Endometrial microvascular endothelial cells (primary cell): ENCODE data around the gene DGCR6L. TPM values are rescaled to one million over a fixed set of nuclear protein-coding genes. Genes with fewer than 3 reads are reported as not detected.
"Not testable (repeated sequence)": the region's sequence is repeated elsewhere in the genome, so short reads cannot be mapped to it uniquely, and the experiment has no call there.

Experiments used
- in situ Hi-C: cut with HindIII; loops from 2 replicates; pipeline ENCODE4 v1.10.0; 2017; ENCODE audit warnings: low sequenced_read_pairs, low pct_unique_long_range_greater_than_20kb; ENCODE audit errors: inconsistent ontology term
- total RNA-seq: library from RNA; depleted of rRNA; stranded (reverse); fragments of >200 nt; gene quantifications from one replicate; pipeline ENCODE4 v1.2.3, GENCODE V29; 2015; ENCODE audit errors: inconsistent ontology term

Gene DGCR6L
- total RNA-seq, 1 donor from 2014 or later, result 78.5 TPM

- in situ Hi-C loops, result not testable (repeated sequence)
Measured at GRCh38 chr22:20270190-20271113, 49.4 kb downstream of the DGCR6L start.

GRCh38 chr22:20269673-20270072 is 50.2 kb downstream of the DGCR6L start:
- in situ Hi-C loops, result not testable (repeated sequence)

- in situ Hi-C loops, result not testable (repeated sequence)
Measured at GRCh38 chr22:20269201-20269600, 50.7 kb downstream of the DGCR6L start.

GRCh38 chr22:20268279-20269012 is 51.4 kb downstream of the DGCR6L start, which contains the start of gene RTN4R:
Gene RTN4R, minus strand, starts transcription at chr22:20268318. Its CDS starts 226 bp downstream, at chr22:20268092.
- in situ Hi-C loops, result no loop called here

GRCh38 chr22:20267441-20268278 is 52.2 kb downstream of the DGCR6L start:
- in situ Hi-C loops, result no loop called here

- in situ Hi-C loops, result not testable (repeated sequence)
Measured at GRCh38 chr22:20266667-20267440, 53.0 kb downstream of the DGCR6L start.

- in situ Hi-C loops, result not testable (repeated sequence)
Measured at GRCh38 chr22:20265772-20266666, 53.8 kb downstream of the DGCR6L start.

GRCh38 chr22:20264614-20265452 is 55.0 kb downstream of the DGCR6L start:
- in situ Hi-C loops, result no loop called here

Other genes starting within 250 kb of the DGCR6L start
- 28.9 TPM for gene DGCR8, start 239.8 kb downstream of the DGCR6L start, total RNA-seq
- gene RANBP1, start 204.0 kb downstream of the DGCR6L start, total RNA-seq, result 436 TPM
- gene TRMT2A, start 202.8 kb downstream of the DGCR6L start, total RNA-seq, result 74.0 TPM
- gene ZDHHC8, start 188.3 kb downstream of the DGCR6L start, total RNA-seq, result 35.2 TPM
- 2.6 TPM for gene CCDC188, start 169.0 kb downstream of the DGCR6L start, total RNA-seq
- gene RTN4R, start 51.7 kb downstream of the DGCR6L start, total RNA-seq, result not detected
- 41.5 TPM for gene ZNF74, start 74.1 kb upstream of the DGCR6L start, total RNA-seq
- gene SCARF2, start 117.8 kb upstream of the DGCR6L start, total RNA-seq, result 5.0 TPM
- gene KLHL22, start 175.7 kb upstream of the DGCR6L start, total RNA-seq, result 30.8 TPM
- gene MED15, start 187.6 kb upstream of the DGCR6L start, total RNA-seq, result 48.4 TPM